ENCODE measurements around the gene LACTBL1. TPM values are rescaled to one million over a fixed set of nuclear protein-coding genes. Genes with fewer than 3 reads are reported as not detected.

LACTBL1 gene
- total and polyA plus RNA-seq, 12 donors: not detected

- ATAC-seq (no peak), DNase-seq (no peak)
- no peaks in the 10 kb centered on the region for H3K9me3 ChIP-seq
- no peak for TF ChIP-seq CTCF (IDR thresholded peaks at IDR 0.05)
- H3K27ac ChIP-seq: no peak overlapping the region
- WGBS, 2 donors: 66% methylated on average over 15 of the region's 15 CpGs
- intact Hi-C loops (cut with DNase I): no loop called here
- peaks cover 0 to 28% (median 5%) of the 10 kb centered on the region in 7 donors for H3K27me3 ChIP-seq
- peaks cover 0 to 8% (median 3%) of the 10 kb centered on the region in 9 donors for H3K4me1 ChIP-seq
- no peak overlapping the region for H3K4me3 ChIP-seq
- no peaks in the 10 kb centered on the region for H3K36me3 ChIP-seq
These were observed 56.7 kb downstream of the LACTBL1 start for GRCh38 chr1:22915816-22916470.

GRCh38 chr1:22915231-22915630 is 57.4 kb downstream of the LACTBL1 start:
- H3K27ac ChIP-seq: no peak overlapping the region
- DNase-seq: no peak
- intact Hi-C loops (cut with DNase I): no loop called here
- H3K36me3 ChIP-seq: no peaks in the 10 kb centered on the region
- H3K4me1 ChIP-seq: peaks cover 0 to 3% (median 0%) of the 10 kb centered on the region in 9 donors
- no peak for TF ChIP-seq CTCF (IDR thresholded peaks at IDR 0.05)
- WGBS, 2 donors: 74 to 76% methylated on average over 7 of the region's 7 CpGs
- no peaks in the 10 kb centered on the region for H3K9me3 ChIP-seq
- no peak for ATAC-seq
- no peak overlapping the region for H3K4me3 ChIP-seq
- peaks cover 0 to 28% (median 5%) of the 10 kb centered on the region in 7 donors for H3K27me3 ChIP-seq

GRCh38 chr1:22914633-22915217 is 57.9 kb downstream of the LACTBL1 start:
- WGBS, 2 donors: 81 to 91% methylated on average over 8 of the region's 8 CpGs
- ATAC-seq (no peak), DNase-seq (no peak)
- no peak overlapping the region for H3K27ac ChIP-seq
- no peak for TF ChIP-seq CTCF (IDR thresholded peaks at IDR 0.05)
- no peak overlapping the region for H3K4me3 ChIP-seq
- H3K27me3 ChIP-seq: peaks cover 0 to 28% (median 5%) of the 10 kb centered on the region in 7 donors
- no peaks in the 10 kb centered on the region for H3K9me3 ChIP-seq
- no peaks in the 10 kb centered on the region for H3K36me3 ChIP-seq
- H3K4me1 ChIP-seq: no peaks in the 10 kb centered on the region
- intact Hi-C loops (cut with DNase I): no loop called here

DNA sequence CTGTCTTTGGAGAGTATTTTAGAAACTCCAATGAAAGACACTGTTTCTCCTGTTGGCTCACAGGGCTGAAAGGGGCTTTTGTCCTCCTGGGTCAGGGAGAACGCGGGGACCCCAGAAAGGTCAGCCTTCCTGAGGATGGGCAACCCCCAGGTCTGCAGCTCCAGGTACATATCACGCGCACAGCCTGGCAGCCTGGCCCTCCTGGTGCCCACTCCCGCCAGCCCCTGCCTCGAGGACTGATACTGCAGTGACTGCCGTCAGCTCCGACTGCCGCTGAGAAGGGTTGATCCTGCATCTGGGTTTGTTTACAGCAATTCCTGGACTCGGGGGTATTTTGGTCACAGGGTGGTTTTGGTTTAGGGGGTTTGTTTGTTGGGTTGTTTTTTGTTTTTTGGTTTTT is 58.5 kb downstream of the LACTBL1 start:
- intact Hi-C loops (cut with DNase I): no loop called here
- DNase-seq (no peak), ATAC-seq (no peak)
- no peak for TF ChIP-seq CTCF (IDR thresholded peaks at IDR 0.05)
- Histone ChIP-seq H3K4me1 (no peaks in the 10 kb centered on the region), H3K27ac (no peak overlapping the region), H3K4me3 (no peak overlapping the region), H3K9me3 (no peaks in the 10 kb centered on the region), H3K36me3 (no peaks in the 10 kb centered on the region), H3K27me3 (peaks cover 0 to 28% (median 5%) of the 10 kb centered on the region in 7 donors)
- WGBS, 2 donors: 87 to 90% methylated on average over 10 of the region's 10 CpGs

Measured in heart right ventricle (tissue), 16 donors.